HUDEP-2 (cell line): Measurements from ENCODE around the gene XYLT2.
"Not testable (repeated sequence)": the region's sequence is repeated elsewhere in the genome, so short reads cannot be mapped to it uniquely, and the experiment has no call there.

Experiments used
- DNase-seq, 76 experiments: peaks; one replicate each; lab custom pipeline; 2025; ENCODE audit not compliant: unreplicated experiment in 76 of 76; lab: John Stamatoyannopoulos, UW

XYLT2 gene

DNA sequence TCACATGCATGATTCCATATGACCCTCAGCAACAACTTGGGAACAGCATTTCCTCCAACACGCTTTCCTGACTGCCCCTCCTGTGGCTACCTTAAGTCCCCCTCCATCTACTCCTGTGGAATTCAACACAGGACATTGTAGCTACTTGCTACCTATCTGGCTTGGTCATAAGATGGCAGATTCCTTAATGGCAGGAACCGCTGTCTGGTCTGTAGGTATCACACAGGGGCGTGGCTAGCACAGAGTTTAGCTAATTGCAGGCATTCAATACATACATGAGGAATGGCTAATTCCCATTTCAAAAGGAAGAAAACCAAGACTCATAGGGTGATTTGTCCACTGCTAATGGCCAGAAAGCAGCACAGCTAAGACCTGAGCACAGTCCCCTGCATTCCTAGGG lies 42.8 kb downstream of the XYLT2 start:
- DNase-seq = no peak

DNA sequence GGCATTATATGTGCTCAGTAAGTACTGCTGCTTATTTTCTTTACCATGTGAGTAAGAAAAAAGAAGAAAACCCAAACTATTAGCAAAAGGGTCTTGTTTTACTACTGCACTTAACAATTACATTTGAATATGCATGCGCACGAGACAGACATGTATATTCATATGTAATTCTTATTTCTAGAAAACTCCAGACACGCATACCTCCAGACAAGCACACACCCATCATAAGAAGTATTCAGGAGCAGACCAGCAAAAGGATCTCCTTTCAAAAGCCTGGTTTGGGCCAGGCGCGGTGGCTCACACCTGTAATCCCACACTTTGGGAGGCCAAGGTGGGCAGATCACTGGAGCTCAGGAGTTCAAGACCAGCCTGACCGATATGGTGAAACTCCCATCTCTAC lies 43.6 kb downstream of the XYLT2 start:
- no peak for DNase-seq

DNA sequence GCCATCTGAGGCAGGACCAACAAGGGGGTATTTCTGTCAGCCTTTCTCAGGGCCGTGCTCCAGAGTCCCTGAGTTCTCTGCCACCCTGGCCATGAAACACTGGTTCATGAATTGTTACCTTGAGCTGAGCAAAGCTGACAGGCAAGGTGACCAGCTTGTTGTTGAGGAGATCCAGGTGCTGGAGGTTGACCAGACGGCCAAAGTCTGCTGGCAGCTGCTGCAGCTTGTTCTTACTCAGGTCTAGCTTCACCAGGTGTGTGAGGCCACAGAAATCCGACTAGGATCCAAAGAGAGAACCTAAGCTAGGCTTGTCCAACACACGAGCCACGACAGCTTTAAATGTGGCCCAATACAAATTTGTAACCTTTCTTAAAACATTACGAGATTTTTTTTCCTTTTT lies 46.7 kb downstream of the XYLT2 start:
- DNase-seq = no peak

DNA sequence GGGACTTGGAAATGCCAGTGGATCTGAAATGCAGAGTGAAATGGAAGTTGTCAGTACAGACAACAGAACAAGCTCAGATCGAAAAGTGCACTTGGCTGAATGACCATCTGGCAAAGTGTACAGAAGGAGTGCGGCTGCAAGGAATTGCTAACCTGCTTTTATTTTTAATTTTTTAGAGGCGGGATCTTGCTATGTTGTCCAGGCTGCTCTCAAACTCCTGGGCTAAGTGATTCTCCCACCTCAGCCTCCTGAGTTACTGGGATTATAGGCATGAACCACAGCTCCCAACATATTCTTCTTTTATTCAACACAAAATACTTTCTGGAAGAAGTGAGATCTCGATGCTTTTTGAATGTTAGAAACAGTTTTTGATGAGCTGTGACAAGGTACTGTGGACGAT lies 47.8 kb downstream of the XYLT2 start:
- no peak for DNase-seq

DNA sequence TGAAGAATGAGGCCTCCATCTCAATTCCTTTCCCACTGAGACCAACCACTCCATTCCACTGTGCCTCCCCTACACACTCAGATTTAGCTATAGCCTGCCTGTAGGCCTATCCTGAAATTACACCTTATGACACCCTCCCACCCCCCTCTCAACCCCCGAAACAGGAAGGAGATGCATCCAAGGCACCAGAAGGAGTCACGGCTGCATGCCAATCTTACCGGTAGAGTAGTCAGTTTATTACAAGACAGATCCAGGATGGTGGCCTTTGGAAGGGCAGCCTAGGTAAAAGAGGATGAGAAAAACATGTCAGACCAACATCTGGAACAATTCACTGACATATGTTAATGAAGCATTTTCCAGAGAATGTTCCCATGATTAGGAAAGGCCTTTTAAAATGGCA lies 48.8 kb downstream of the XYLT2 start:
- DNase-seq = no peak

DNA sequence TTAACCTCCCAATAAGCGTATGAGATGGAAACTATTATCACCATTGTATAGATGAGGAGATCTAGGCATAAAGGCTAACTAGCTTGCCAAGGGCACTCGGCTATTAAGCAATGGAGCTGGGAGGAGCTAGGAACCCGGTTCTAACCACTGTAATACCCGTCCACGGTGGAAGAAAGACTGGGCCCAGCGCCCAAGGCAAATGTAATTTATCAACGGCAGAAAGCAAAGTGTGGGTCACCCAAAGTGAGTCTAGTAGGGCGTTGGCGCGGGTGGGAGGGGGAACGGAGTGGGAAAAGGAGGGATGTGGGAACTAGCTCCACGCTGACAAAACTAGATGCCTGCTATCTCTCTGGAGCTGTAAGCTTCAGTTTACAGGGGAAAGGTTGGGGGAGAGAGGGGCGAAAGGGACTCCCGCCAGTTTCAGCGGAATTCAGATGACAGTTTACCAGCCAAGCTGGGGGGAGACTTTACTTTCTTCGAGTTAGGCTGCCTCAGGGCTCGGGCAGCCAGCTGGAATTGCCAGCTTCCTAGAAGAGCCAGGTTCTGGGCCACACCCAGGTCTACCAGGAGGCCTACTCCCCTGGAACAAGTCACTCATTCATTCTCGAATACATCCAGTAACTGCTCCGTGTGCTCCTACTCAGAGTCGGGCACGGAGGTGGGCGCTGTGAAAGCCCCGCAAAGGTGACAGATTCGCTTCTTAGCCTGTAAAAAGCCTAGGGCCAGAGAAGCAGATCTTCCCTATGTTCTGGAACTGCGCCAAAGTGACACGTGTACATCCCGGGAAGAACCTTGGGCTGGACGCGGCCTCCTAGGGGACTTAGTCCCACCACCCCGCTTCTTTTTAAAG lies 50.6 kb downstream of the XYLT2 start:
- DNase-seq = peak in 48 of 76 experiments; percentile 6 to 61 (median 32)

DNA sequence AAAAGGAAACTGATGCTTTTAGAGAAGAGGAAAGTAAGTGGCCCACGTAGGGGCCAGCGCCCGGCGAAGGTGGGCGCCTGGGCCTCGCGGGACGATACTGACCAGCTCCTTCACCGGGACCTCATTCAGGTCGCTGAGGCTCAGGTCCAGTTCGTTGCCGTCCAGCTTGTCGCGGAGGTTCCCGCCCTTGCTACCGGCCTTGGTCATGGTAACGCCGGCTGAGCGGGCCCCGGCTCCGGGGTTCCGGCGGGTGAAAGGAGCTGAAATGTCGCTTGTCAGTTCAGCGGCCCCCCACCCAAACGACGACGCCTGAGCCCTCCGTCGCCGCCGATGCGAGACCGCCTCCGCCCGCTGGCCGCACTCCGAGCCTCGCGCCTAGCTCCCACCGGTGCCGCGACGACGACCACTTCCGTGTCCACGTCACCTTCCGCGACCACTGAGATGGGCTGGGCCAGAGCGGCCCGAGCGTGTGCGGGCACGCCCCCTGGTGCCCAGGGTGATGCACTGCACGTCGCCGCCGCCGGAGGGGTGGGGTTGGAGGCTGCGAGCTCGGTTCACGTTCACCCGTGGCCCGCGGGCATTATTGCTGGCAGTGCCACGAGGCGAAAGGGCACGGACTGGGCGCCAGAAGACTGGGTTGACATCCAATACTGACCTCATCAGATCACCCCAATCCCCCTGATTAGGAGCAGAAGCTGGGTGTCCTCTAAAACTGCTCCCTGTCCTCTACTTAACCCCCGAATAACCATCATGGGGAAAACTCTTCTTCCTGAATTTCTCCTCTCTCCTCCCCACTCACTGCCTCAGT lies 51.4 kb downstream of the XYLT2 start, which contains the start of gene LRRC59:
Gene LRRC59, minus strand, starts transcription at position 413 of the 808 bp plus-strand sequence. Its CDS starts 206 bp downstream, at position 207.
- DNase-seq = peak in 75 of 76 experiments; percentile 21 to 92 (median 78)

DNA sequence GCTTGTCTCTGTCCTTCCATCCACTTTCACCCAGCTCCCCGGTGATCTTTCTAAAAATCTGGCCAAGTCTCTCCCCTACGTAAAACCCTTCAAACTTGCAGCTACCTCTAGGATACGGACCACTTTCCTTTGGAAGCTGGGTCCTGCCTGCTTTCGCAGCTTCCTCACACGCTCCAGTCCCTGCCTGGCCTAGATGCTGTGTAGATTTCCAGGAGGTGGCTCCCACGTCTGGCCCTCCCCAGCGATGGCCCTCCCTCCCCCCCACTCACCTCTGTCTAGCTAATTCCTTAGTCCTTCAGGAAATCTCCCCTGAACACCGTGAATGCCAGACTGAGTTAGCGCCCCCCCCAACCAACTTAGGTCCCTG lies 52.0 kb downstream of the XYLT2 start:
- DNase-seq = no peak

DNA sequence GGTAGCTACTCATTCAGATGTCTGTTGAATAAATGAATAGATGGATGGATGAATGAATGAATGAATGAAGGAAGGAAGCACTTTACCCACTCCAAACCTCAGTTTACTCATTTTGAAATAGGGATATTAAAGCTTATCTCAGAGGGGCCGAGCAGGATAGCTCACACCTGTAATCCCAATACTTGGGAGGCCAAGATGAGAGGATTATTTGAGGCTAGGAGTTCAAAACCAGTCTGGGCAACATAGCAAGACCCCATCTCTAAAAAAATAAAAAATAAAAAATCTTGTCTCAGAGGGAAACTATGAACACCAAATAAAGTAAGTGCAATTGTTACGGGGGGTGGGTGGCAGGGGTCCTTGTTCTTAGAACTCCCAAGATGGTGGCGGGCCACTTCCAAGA lies 52.7 kb downstream of the XYLT2 start:
- DNase-seq = not testable (repeated sequence)

DNA sequence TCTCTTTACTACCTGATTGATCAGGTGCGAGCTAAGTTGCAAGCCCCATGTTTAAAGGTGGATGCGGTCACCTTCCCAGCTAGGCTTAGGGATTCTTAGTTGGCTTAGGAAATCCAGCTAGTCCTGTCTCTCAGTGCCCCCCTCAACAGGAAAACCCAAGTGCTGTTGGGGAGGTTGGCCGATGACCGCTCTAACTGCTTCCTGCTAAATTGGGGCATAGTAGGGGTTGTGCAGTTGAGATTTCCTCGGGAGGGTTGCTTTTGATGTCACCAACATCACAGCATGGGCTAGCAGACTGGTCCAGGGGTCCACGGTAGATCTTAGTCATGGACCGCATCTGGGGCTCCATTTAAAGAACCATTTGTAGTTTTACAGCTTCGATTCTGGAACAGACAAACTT lies 53.7 kb downstream of the XYLT2 start:
- DNase-seq = peak in 1 of 76 experiments; percentile 10

DNA sequence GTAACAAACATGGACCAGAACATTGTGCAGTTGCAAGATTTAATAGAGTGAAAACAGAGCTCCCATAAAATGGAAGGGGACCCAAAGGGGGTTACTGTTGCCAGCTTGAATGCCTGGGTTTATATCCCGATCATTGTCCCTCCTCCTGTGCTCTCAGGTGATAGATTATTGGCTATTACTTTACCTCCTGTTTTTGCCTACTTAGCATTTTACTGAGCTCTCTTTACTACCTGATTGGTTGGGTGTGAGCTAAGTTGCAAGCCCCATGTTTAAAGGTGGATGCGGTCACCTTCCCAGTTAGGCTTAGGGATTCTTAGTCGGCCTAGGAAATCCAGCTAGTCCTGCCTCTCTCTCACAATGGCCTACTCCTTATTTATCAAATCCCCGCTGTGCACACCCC lies 59.4 kb downstream of the XYLT2 start:
- not testable (repeated sequence) for DNase-seq

DNA sequence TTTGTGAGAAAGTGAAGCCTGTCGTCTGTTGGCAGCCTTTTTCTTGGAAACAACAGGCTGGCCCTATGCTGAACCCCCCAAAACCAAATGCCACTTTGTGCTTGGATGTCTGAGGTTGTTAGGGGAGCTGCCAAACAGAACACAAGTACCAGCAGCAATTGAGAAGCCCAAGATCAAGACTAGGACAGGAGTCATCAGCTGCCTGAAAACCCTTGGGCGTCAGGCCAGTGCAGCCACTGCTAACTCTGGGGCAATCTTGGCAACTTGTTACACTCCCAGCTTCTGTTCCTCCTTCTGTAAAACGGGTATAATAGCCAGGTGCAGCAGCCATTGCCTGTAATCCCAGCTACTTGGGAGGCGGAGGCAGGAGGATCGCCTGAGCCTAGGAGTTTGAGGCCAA lies 60.7 kb downstream of the XYLT2 start:
- DNase-seq = peak in 6 of 76 experiments; percentile 2 to 31 (median 14)

DNA sequence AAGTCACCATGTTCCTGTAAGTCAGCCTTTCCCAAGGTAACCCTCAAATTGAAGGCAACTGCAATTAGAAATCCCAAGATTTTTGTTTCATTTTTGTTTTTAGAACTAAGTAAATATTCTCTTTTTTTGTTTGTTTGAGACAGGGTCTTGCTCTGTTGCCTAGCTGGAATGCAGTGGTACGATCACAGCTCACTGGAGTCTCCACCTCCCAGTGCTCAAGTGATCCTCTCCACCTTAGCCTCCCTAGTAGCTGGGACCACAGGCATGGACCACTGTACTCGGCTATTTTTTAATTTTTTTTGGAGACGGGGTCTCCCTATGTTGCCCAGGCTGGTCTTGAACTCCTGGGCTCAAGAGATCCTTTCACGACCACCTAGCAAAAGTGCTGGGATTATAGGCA lies 62.0 kb downstream of the XYLT2 start:
- DNase-seq = no peak
